Stimulated activated CD4-positive, alpha-beta T cell treated with anti-CD3 and anti-CD28 coated beads, Interleukin-4, amount 100 ng/mL, for 48 hours (primary cell): ENCODE data around the gene MRPL20.
"Not testable (repeated sequence)": the region's sequence is repeated elsewhere in the genome, so short reads cannot be mapped to it uniquely, and the experiment has no call there.

Experiments used
- DNase-seq, 2 donors: peaks; one replicate each; pipeline ENCODE4 v3.0.0-alpha.2; 2020; ENCODE audit warnings: low read depth in 2 of 2

Gene MRPL20

GRCh38 chr1:1425753-1426495 lies 18.8 kb upstream of the MRPL20 start:
- DNase-seq, result no peak

DNA sequence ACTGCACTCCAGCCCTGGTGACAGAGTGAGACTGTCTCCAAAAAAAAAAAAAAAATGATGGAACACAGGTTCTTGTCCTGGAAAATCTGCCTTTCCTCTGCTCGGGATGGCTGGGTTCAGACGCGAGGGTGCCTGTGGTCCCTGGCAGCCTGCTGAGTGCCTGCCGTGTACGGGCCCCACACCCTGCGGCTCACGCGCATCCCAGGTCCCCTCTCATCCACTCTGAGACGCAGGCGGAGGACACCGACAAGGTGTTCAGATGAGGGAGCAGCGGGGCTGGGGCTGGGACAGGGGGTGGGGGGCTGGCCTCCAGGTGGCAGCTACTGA lies 18.3 kb upstream of the MRPL20 start:
- DNase-seq, result no peak

DNA sequence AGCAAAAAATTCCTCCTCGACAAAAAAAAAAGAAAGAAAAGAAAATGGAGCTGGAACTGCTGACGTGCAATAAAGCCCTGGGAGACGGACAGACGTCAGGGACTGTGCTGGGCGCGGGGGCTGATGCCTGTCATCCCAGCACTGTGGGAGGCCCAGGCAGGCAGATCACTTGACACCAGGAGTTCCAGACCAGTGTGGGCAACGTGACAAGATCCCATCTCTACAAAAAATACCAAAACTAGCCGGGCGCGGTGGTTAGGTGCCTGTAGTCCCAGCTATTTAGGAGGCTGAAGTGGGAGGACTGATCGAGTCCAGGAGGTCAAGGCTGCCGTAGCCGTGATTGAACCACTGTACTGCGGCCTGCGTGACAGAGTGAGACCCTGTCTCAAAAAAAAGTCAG lies 17.6 kb upstream of the MRPL20 start:
- no peak for DNase-seq

DNA sequence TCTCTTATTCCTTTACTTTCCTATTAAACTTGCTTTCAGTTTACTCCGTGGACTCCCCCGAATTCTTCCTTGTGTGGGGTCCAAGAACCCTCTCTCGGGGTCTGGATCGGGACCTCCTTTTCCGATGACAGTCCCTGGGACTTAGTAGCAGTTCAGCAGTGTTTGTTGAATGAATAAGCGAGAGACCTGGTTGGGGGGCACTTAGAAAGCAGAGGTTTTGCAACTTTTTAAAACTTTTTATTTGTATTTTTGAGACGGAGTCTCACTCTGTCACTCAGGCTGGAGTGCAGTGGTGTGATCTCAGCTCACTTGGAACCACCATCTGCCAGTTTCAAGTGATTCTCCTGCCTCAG lies 16.1 kb upstream of the MRPL20 start:
- no peak for DNase-seq

DNA sequence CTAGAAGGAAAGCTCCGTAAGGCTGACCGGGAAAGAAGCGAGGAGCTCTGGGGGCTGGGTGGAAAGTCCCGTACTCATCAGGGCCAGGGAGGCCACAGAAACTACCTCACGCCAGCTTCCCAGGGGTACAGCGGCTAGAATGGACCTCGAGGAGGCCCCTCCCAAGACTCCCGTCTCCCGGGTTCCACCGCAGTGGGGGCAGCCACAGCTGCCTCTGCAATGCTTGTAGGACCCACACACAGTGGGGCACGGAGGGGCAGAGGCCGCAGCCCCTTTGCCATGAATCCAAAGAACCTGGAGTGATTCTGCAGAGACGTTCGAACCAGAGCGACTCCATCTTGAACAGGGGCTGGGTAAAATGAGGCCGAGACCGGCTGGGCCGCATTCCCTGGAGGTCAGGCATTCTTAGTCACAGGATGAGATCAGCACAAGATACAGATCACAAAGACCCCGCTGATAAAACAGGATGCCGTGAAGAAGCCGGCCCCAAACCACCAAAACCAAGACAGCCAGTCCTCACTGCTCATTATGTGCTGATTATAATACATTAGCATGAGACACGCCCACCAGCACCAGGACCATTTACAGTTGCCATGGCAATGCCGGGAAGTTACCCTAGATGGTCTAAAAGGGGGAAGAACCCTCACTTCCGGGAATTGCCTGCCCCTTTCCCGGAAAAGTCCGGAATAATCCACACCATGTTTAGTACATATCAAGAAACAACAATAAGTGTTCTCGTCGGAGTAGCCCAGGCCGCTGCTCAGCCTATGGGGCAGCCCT lies 15.6 kb upstream of the MRPL20 start:
- DNase-seq, result no peak

GRCh38 chr1:1421907-1422464 lies 14.9 kb upstream of the MRPL20 start:
- DNase-seq, result no peak

DNA sequence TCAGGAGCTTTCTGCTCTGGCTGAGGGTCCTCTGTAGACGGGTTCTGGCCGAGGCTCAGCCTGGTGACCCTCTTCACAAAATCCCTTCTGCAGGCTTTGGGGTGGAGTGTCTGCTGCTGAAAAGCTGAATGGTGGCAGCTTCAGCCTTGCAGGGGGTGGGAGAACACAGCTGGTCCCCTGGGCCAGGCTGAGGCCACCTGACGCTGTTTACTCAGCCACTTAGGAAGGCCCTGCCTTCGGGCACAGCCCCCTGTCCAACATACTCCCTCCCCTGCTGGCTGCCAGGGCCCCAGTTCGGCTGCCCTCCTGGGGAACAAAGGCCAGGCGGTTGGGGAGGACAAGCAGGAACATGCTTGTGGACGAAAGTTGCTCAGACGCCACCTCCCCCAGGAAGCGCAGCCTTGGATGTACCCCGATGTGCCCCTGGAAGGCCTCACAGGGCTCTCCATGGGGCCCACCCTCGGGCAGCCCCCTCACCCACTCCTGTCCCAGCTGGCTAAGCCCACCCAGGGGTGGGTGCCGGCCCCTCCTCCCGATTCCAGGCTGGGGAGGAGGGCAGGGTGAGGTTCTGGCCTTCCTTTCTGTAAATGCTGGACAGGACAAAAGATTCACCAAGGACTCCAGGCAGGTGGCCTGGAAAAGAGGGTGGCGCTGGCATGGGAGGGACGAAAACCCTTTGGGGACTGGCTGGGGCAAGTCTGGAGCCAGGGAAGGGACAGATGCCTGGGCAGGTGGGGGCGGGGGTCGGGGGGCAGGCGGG lies 14.2 kb upstream of the MRPL20 start, which contains the start of gene ANKRD65:
ANKRD65 (minus strand) TSS at position 130 of the 760 bp plus-strand sequence. CDS start 271 bp downstream, outside the sequence.
- DNase-seq, result no peak

DNA sequence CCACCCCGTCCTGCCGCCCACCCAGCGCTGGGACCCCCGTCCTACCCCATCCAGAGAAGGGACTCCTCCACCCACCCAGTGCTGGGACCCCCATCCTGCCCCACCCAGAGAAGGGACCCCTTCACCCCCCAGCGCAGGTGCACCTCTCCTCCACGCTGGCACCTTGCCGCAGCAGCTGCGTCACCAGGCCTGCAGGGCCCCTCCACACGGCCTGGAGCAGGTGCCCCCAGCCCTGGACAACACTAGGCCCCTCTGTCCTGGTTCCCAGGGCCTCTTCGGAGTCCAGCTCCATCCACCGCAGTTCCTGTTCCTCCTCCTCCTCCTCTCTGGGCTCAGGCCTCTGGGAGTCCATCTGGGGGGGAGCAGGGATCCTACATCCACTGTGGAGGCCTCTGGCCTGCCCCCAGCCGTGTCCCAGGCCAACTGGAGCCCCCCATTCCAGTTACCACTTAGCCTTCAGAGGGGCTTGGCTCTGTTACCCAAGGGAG lies 13.6 kb upstream of the MRPL20 start:
- no peak for DNase-seq

DNA sequence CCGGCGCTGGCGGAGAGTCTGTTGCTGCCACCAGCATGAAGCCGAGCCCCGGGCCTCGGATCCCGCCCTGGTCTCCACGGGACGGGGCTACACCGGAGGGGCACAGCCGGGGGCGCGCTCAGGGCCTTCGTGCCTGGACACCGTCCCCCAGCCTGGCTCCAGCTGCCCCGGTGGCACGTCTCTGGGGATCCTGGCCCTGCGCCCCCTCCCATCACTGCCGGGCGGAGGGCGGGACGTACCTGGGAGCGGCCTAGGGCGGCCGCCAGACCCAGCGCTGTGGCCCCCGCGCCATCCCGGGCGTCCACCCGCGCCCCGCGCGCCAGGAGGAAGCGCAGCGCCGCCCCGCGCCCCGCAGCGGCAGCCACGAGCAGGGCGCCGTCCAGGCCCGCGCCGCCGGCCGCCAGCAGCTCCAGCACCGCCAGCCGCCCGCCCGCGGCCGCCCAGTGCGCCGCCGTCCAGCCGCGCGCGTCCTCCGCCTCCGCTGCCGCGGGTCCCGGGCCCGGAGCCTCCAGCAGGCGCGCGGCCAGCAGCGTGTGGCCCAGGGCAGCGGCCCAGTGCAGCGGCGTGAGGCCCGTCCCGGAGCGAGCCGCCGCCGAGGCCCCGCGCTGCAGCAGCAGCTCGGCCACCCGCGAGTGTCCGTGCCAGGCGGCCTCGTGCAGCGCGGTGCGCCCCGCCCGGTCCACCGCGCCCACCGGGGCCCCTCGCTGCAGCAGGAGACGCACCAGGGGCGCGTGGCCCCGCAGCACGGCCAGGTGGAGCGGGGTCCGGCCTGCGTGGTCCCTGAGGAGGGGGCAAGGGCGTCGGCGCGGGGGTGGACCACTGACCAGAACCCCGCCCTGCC lies 12.9 kb upstream of the MRPL20 start:
- DNase-seq, result no peak

DNA sequence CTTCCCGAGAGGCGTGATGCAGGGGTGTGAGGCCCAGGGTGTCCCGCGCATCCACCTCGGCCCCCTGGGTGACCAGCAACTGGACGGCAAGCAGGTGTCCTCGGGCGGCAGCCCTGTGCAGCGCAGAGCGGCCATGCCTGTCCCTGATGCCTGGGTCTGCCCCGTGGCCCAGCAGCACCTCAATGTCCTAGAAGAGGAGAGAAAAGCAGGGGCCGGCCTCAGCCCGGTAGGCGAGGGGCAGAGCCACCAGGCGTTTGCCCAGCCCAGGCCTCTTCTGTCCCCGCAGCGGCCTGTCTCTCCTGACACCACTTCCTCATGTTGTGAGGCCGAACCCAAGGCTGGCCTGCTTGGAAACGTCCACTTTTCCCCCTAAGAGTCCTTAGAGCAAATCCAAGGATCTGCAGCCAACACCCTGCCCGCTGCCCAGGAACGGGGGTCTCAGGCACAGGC lies 12.3 kb upstream of the MRPL20 start:
- no peak for DNase-seq

DNA sequence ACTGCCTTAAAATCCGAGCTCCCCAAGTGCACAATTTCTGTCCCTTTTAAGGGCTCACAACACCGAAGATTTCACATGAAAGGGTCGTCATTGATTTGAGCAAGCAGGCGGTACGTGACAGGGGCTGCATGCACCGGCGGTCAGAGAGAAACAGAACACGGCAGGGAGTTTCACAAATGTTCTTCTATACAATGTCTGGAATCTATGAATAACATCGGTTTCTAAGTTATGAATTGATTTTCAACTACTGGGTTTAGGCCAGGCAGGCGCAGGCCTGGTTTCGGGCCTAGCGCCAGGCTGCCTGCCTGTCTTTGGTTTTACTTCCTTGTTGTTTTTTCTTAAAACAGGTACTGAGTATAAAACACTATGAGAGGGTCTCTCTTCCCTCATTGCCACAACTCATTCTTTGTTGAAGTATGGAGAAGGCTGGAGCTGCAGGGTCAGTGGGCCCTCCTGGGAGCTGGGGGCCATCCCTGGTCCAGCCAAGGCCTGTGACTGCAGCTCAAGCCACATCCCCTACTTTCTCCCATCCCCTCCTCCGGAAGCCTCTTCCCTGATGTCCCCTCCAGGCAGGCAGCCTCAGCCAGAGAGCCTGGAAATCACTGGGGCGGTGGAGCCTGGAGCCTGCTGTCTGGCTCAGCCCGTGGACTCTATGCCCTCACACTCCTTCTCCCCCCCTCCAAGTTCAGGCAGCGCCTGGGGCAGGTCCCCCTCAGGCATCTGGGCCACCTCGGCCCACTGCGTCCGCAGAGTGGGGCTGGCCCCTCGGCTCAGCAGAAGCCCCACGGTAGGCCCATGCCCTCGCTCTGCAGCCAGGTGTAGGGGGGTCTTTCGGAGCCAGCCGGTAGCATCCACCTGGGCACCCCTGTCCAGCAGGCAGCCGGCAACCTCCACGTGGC lies 11.6 kb upstream of the MRPL20 start:
- no peak for DNase-seq

DNA sequence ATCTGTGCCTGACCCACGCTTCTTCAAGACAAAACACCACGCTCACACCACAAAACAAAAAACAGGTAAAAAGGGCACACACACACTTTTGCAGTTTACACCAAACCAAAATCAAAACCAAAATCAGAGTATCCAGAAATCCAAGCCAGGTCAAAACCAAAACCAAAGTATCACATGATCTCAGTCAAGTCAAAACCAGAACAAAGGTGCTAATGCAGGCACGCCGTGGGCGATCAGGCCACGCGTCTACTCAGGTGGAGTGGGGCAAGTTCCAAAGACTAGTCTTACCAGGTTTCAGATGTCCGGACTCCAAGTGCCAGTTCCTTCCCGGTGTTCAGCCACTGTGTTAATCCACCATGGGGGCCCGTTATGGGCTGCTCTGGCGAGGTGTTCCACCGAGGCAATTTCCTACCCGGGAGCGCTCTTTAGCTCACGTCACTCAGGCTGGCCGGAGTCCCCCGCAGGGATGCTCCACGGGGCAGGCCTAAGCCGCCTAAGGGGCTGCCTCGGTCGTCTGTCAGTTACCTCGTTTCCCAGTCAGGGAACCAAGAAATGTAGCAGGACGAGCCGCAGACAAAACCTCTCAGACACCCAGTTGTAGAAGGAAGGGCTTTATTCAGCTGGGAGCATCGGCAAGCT lies 10.9 kb upstream of the MRPL20 start:
- not testable (repeated sequence) for DNase-seq

GRCh38 chr1:1417396-1417795 lies 10.3 kb upstream of the MRPL20 start:
- DNase-seq, result not testable (repeated sequence)

DNA sequence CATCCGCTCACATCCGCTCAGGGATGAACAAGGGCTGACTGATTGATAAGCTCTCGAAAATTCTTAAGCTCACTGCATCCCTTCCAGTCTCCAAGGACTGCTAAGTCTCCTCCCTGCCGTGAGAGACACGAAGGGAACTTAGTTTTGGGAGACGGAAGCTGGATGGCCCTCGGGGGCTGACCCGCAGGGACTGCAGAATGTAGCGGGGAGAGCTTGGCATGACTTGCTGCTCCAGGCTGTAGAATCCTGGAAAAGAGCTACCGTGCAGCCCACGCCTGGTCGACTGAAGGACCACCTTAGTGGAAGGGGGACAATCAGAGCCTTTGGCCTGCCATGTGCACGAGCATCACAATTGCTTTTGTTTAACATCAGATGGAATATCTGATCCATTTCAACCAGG lies 8.7 kb upstream of the MRPL20 start:
- no peak for DNase-seq

DNA sequence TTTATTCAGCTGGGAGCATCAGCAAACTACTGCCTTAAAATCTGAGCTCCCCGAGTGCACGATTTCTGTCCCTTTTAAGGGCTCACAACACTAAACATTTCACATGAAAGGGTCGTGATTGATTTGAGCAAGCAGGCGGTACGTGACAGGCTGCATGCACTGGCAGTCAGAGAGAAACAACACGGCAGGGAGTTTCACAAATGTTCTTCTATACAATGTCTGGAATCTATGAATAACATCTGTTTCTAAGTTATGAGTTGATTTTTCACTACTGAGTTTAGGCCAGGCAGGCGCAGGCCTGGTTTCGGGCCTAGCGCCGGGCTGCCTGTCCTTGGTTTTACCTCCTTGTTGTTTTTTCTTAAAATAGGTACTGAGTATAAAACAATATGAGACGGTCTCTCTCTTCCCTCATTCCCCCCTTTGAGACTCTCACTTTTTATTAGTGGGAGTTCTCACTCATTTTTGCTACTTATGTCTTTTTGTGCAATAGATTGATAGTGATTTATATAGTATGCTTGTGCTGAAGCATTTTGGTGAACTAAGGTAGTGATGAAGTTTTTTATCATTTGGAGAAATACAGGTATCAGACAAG lies 5.3 kb upstream of the MRPL20 start:
- not testable (repeated sequence) for DNase-seq

GRCh38 chr1:1411626-1412025 lies 4.5 kb upstream of the MRPL20 start:
- DNase-seq, result no peak

- not testable (repeated sequence) for DNase-seq
These were observed 3.1 kb upstream of the MRPL20 start for GRCh38 chr1:1410238-1410637.

GRCh38 chr1:1407636-1408318 lies 684 bp upstream of the MRPL20 start:
- no peak for DNase-seq
